Measurements from ENCODE around the gene MYO1D. TPM values are rescaled to one million over a fixed set of nuclear protein-coding genes. Genes with fewer than 3 reads are reported as not detected.

The MYO1D gene
- total and polyA plus RNA-seq, 11 donors, result 3.3 to 15.5 (median 8.9) TPM

- Histone ChIP-seq H3K27me3 (no peaks in the 10 kb centered on the region), H3K36me3 (no peaks in the 10 kb centered on the region), H3K4me1 (peaks cover 0 to 26% (median 13%) of the 10 kb centered on the region in 12 donors), H3K27ac (peak overlapping the region in 11 of 12 donors; percentile 8 to 63 (median 29)), H3K9me3 (no peaks in the 10 kb centered on the region), H3K4me3 (no peak overlapping the region)
- no peak for TF ChIP-seq POLR2A (IDR thresholded peaks at IDR 0.05)
- TF ChIP-seq, protein P1, sequence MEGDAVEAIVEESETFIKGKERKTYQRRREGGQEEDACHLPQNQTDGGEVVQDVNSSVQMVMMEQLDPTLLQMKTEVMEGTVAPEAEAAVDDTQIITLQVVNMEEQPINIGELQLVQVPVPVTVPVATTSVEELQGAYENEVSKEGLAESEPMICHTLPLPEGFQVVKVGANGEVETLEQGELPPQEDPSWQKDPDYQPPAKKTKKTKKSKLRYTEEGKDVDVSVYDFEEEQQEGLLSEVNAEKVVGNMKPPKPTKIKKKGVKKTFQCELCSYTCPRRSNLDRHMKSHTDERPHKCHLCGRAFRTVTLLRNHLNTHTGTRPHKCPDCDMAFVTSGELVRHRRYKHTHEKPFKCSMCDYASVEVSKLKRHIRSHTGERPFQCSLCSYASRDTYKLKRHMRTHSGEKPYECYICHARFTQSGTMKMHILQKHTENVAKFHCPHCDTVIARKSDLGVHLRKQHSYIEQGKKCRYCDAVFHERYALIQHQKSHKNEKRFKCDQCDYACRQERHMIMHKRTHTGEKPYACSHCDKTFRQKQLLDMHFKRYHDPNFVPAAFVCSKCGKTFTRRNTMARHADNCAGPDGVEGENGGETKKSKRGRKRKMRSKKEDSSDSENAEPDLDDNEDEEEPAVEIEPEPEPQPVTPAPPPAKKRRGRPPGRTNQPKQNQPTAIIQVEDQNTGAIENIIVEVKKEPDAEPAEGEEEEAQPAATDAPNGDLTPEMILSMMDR (IDR thresholded peaks at IDR 0.05), result no peak
- 34 to 54% (median 45%) methylated on average over 4 of the region's 4 CpGs for WGBS, 4 donors
- intact Hi-C loops (cut with DNase I), result no loop called here
- DNase-seq, result no peak
- peak in 3 of 4 donors; percentile 45 to 80 (median 68) for ATAC-seq
These were observed 57.9 kb downstream of the MYO1D start for GRCh38 chr17:32819035-32819434.

GRCh38 chr17:32815460-32815859, 61.5 kb downstream of the MYO1D start:
- intact Hi-C loops (cut with DNase I), result no loop called here
- no peak for TF ChIP-seq POLR2A (IDR thresholded peaks at IDR 0.05)
- TF ChIP-seq, protein P1 (IDR thresholded peaks at IDR 0.05), result no peak
- H3K4me1 ChIP-seq, result peaks cover 0 to 22% (median 12%) of the 10 kb centered on the region in 12 donors

GRCh38 chr17:32814836-32815235, 62.1 kb downstream of the MYO1D start:
- no peak for TF ChIP-seq POLR2A (IDR thresholded peaks at IDR 0.05)
- TF ChIP-seq, protein P1 (IDR thresholded peaks at IDR 0.05), result no peak
- 92 to 94% (median 93%) methylated on average over 7 of the region's 7 CpGs for WGBS, 4 donors
- ATAC-seq (no peak), DNase-seq (no peak)
- no peaks in the 10 kb centered on the region for H3K9me3 ChIP-seq
- no peaks in the 10 kb centered on the region for H3K27me3 ChIP-seq
- peaks cover 0 to 19% (median 10%) of the 10 kb centered on the region in 12 donors for H3K4me1 ChIP-seq
- H3K4me3 ChIP-seq, result no peak overlapping the region
- intact Hi-C loops (cut with DNase I), result loop anchor here in 1 of 10 donors (5.0 kb wide), 1 partner anchor 57 kb away; no protein-coding TSS in a partner anchor
- no peaks in the 10 kb centered on the region for H3K36me3 ChIP-seq
- no peak overlapping the region for H3K27ac ChIP-seq

More at GRCh38 chr17:32815460-32815859, 61.5 kb downstream of the MYO1D start:
- Histone ChIP-seq H3K27ac (no peak overlapping the region), H3K4me3 (no peak overlapping the region), H3K9me3 (no peaks in the 10 kb centered on the region), H3K27me3 (no peaks in the 10 kb centered on the region), H3K36me3 (no peaks in the 10 kb centered on the region)
- WGBS, 4 donors, result 89 to 92% (median 91%) methylated on average over 3 of the region's 3 CpGs
- no peak for ATAC-seq
- DNase-seq, result no peak

GRCh38 chr17:32813021-32813420, 63.9 kb downstream of the MYO1D start:
- peaks cover 0 to 3% (median 0%) of the 10 kb centered on the region in 12 donors for H3K4me1 ChIP-seq
- H3K4me3 ChIP-seq, result no peak overlapping the region
- no peaks in the 10 kb centered on the region for H3K36me3 ChIP-seq
- no peak overlapping the region for H3K27ac ChIP-seq
- H3K27me3 ChIP-seq, result no peaks in the 10 kb centered on the region
- no peaks in the 10 kb centered on the region for H3K9me3 ChIP-seq
- intact Hi-C loops (cut with DNase I), result loop anchor here in 1 of 10 donors (5.0 kb wide), 1 partner anchor 59 kb away; no protein-coding TSS in a partner anchor
- 92 to 94% (median 93%) methylated on average over 3 of the region's 3 CpGs for WGBS, 4 donors
- no peak for DNase-seq
- TF ChIP-seq, protein P1 (IDR thresholded peaks at IDR 0.05), result no peak
- TF ChIP-seq POLR2A (IDR thresholded peaks at IDR 0.05), result no peak
- no peak for ATAC-seq
